Fibroblast of the conjunctiva (primary cell): ENCODE measurements around the gene GPR25.
"Not testable (repeated sequence)": the region's sequence is repeated elsewhere in the genome, so short reads cannot be mapped to it uniquely, and the experiment has no call there.

Experiments used
- DNase-seq: peaks from one replicate; pipeline ENCODE4 v3.0.0-alpha.2; 2010; ENCODE audit warnings: low read depth

The GPR25 gene

GRCh38 chr1:200895801-200896530, 23.2 kb downstream of the GPR25 start:
- DNase-seq: no peak

- no peak for DNase-seq
Measured at GRCh38 chr1:200896531-200897196, 23.9 kb downstream of the GPR25 start.

- DNase-seq: no peak
Measured at GRCh38 chr1:200897259-200897658, 24.5 kb downstream of the GPR25 start.

- DNase-seq: no peak
Measured at GRCh38 chr1:200899015-200899386, 26.2 kb downstream of the GPR25 start.

- no peak for DNase-seq
Measured at GRCh38 chr1:200899451-200899915, 26.7 kb downstream of the GPR25 start.

- DNase-seq: no peak
Measured at GRCh38 chr1:200899954-200900867, 27.4 kb downstream of the GPR25 start.

GRCh38 chr1:200900877-200901276, 28.1 kb downstream of the GPR25 start:
- DNase-seq: no peak

GRCh38 chr1:200901350-200901749, 28.6 kb downstream of the GPR25 start:
- DNase-seq: no peak

GRCh38 chr1:200901796-200902444, 29.1 kb downstream of the GPR25 start:
- no peak for DNase-seq

- no peak for DNase-seq
Measured at GRCh38 chr1:200903793-200904192, 31.0 kb downstream of the GPR25 start.

GRCh38 chr1:200904772-200905171, 32.0 kb downstream of the GPR25 start:
- no peak for DNase-seq

GRCh38 chr1:200905411-200906052, 32.8 kb downstream of the GPR25 start:
- no peak for DNase-seq

- no peak for DNase-seq
Measured at GRCh38 chr1:200906491-200906890, 33.7 kb downstream of the GPR25 start.

- DNase-seq: no peak
Measured at GRCh38 chr1:200907611-200908097, 34.9 kb downstream of the GPR25 start.

GRCh38 chr1:200908191-200908868, 35.5 kb downstream of the GPR25 start:
- no peak for DNase-seq

- DNase-seq: no peak
Measured at GRCh38 chr1:200909071-200909470, 36.3 kb downstream of the GPR25 start.

- no peak for DNase-seq
Measured at GRCh38 chr1:200909757-200910239, 37.0 kb downstream of the GPR25 start.

- DNase-seq: no peak
Measured at GRCh38 chr1:200911361-200911760, 38.6 kb downstream of the GPR25 start.

- DNase-seq: not testable (repeated sequence)
Measured at GRCh38 chr1:200911936-200912335, 39.2 kb downstream of the GPR25 start.

GRCh38 chr1:200912737-200913407, 40.1 kb downstream of the GPR25 start:
- DNase-seq: no peak
